Neural cell (in vitro differentiated cells): ENCODE data around the gene ETV7. TPM values are rescaled to one million over a fixed set of nuclear protein-coding genes. Genes with fewer than 3 reads are reported as not detected.

Experiments
- H2AFZ ChIP-seq: fragments of 200-600, 300-800 bp; sonication (generic), shearing (Covaris generic); 2 replicates; pipeline ENCODE4 v1.6.0; 2014; ENCODE audit warnings: low read depth, mild to moderate bottlenecking, antibody characterized with exemption, low read length, moderate library complexity
- H3F3A ChIP-seq: fragments of 200-600 bp; shearing (Covaris generic); 2 replicates; pipeline ENCODE4 v1.6.1; 2016; ENCODE audit warnings: mild to moderate bottlenecking, moderate library complexity, mixed read lengths, antibody characterized with exemption, low read length; ENCODE audit not compliant: insufficient read depth, poor library complexity, severe bottlenecking
- H3K27ac ChIP-seq: fragments of 200-600, 300-800 bp; sonication (generic), shearing (Covaris generic); 2 replicates; pipeline ENCODE4 v1.5.1; 2014; ENCODE audit warnings: mild to moderate bottlenecking, low read length, moderate library complexity
- H3K27me3 ChIP-seq: fragments of 300-800, 200-600 bp; sonication (generic), shearing (Covaris generic); 2 replicates; pipeline ENCODE4 v1.6.0; 2014; ENCODE audit warnings: mild to moderate bottlenecking, low read depth, low read length, moderate library complexity; ENCODE audit not compliant: insufficient read depth
- H3K36me3 ChIP-seq: fragments of 300-800, 200-600 bp; sonication (generic), shearing (Covaris generic); 2 replicates; pipeline ENCODE4 v1.5.1; 2014; ENCODE audit warnings: mild to moderate bottlenecking, antibody characterized with exemption, low read length, moderate library complexity; ENCODE audit not compliant: insufficient read depth
- H3K4me2 ChIP-seq: fragments of 300-800, 200-600 bp; sonication (generic), shearing (Covaris generic); 2 replicates; pipeline ENCODE4 v1.6.0; 2014; ENCODE audit warnings: mild to moderate bottlenecking, low read length
- H3K4me3 ChIP-seq: fragments of 300-800, 200-600 bp; sonication (generic), shearing (Covaris generic); 2 replicates; pipeline ENCODE4 v1.5.1; 2014; ENCODE audit warnings: mild to moderate bottlenecking, low read length, moderate library complexity
- H3K79me2 ChIP-seq: fragments of 200-600 bp; shearing (Covaris generic); replicated peaks from 2 replicates; pipeline ENCODE4 v1.6.0; 2014; ENCODE audit warnings: mild to moderate bottlenecking, low read length, moderate library complexity; ENCODE audit not compliant: insufficient read depth
- H3K9ac ChIP-seq: fragments of 300-800, 200-600 bp; sonication (generic), shearing (Covaris generic); 2 replicates; pipeline ENCODE4 v1.6.1; 2016; ENCODE audit warnings: mild to moderate bottlenecking, low read length, mixed read lengths
- H3K9me2 ChIP-seq: fragments of 200-600 bp; shearing (Covaris generic); 2 replicates; pipeline ENCODE4 v1.6.1; 2016; ENCODE audit warnings: mild to moderate bottlenecking, low read length, mixed read lengths; ENCODE audit not compliant: insufficient read depth
- H3K9me3 ChIP-seq: fragments of 200-600, 300-800 bp; sonication (generic), shearing (Covaris generic); 2 replicates; pipeline ENCODE4 v1.6.1; 2016; ENCODE audit warnings: mild to moderate bottlenecking, mixed run types, low read length, moderate library complexity, mixed read lengths
- H4K20me1 ChIP-seq: fragments of 200-600 bp; shearing (Covaris generic); 2 replicates; pipeline ENCODE4 v1.6.1; 2016; ENCODE audit warnings: mild to moderate bottlenecking, mixed run types; ENCODE audit not compliant: insufficient read depth
- CTCF ChIP-seq: fragments of 450-650 bp; IDR thresholded peaks from 2 replicates; pipeline ENCODE4 v1.5.1; 2014; ENCODE audit warnings: antibody characterized with exemption, mild to moderate bottlenecking, moderate library complexity; ENCODE audit not compliant: poor library complexity, severe bottlenecking
- EP300 ChIP-seq: fragments of 450-650 bp; conservative IDR thresholded peaks from 2 replicates; pipeline ENCODE4 v1.6.1; 2014; ENCODE audit warnings: antibody characterized with exemption, mild to moderate bottlenecking, moderate library complexity; ENCODE audit not compliant: poor library complexity, severe bottlenecking
- EZH2 ChIP-seq: fragments of 200-600, 300-800 bp; shearing (Covaris generic), sonication (generic); IDR thresholded peaks from 2 replicates; pipeline ENCODE4 v1.6.1; 2014; ENCODE audit warnings: antibody characterized with exemption, low read length, borderline replicate concordance, mild to moderate bottlenecking; ENCODE audit not compliant: insufficient read depth, poor library complexity, severe bottlenecking
- MXI1 ChIP-seq: fragments of 450-650 bp; conservative IDR thresholded peaks from 2 replicates; pipeline ENCODE4 v1.6.1; 2014; ENCODE audit warnings: antibody characterized with exemption, mild to moderate bottlenecking; ENCODE audit not compliant: poor library complexity, severe bottlenecking
- POLR2AphosphoS5 ChIP-seq: IDR thresholded peaks from 2 replicates; pipeline ENCODE4 v1.6.1; 2012
- RAD21 ChIP-seq: fragments of 450-650 bp; conservative IDR thresholded peaks from 2 replicates; pipeline ENCODE4 v1.6.1; 2014; ENCODE audit warnings: antibody characterized with exemption, mild to moderate bottlenecking, moderate library complexity
- REST ChIP-seq: IDR thresholded peaks from 2 replicates; pipeline ENCODE4 v1.6.1; 2012; ENCODE audit warnings: borderline replicate concordance
- SMC3 ChIP-seq: fragments of 450-650 bp; conservative IDR thresholded peaks from 2 replicates; pipeline ENCODE4 v1.6.1; 2014; ENCODE audit warnings: antibody characterized with exemption, mild to moderate bottlenecking, moderate library complexity; ENCODE audit not compliant: poor library complexity
- TAF1 ChIP-seq: IDR thresholded peaks from 2 replicates; pipeline ENCODE4 v1.6.1; 2012; ENCODE audit warnings: low read depth
- polyA plus RNA-seq: library from polyadenylated mRNA; depleted of rRNA; stranded (reverse); fragments of >200 nt; gene quantifications from 2 replicates; pipeline ENCODE4 v1.2.3, GENCODE V29; 2014

Gene ETV7
- polyA plus RNA-seq, 1 donor from 2014 or later = not detected

GRCh38 chr6:36382976-36383375 lies 4.5 kb downstream of the ETV7 start:
- no peak overlapping the region for H3K4me3 ChIP-seq
- no peaks in the 10 kb centered on the region for H3K9me3 ChIP-seq
- peaks cover 28% of the 10 kb centered on the region for H3K27me3 ChIP-seq
- no peaks in the 10 kb centered on the region for H3K9me2 ChIP-seq
- no peak overlapping the region for H3K4me2 ChIP-seq
- no peak overlapping the region for H3K9ac ChIP-seq
- no peaks in the 10 kb centered on the region for H3F3A ChIP-seq
- no peaks in the 10 kb centered on the region for H3K36me3 ChIP-seq
- H3K79me2 ChIP-seq = no peaks in the 10 kb centered on the region
- no peak for TF ChIP-seq POLR2AphosphoS5
- no peak for TF ChIP-seq EZH2
- TF ChIP-seq CTCF = no peak
- TF ChIP-seq SMC3 = no peak
- TF ChIP-seq RAD21 = no peak
- TF ChIP-seq EP300 = no peak
- no peak for TF ChIP-seq MXI1
- TF ChIP-seq TAF1 = no peak
- TF ChIP-seq REST = no peak
- no peak overlapping the region for H2AFZ ChIP-seq
- no peak overlapping the region for H3K27ac ChIP-seq
- H4K20me1 ChIP-seq = no peaks in the 10 kb centered on the region

- H3K4me3 ChIP-seq = no peak overlapping the region
These were observed 5.7 kb downstream of the ETV7 start for GRCh38 chr6:36381502-36382389.

More at GRCh38 chr6:36381502-36382389, 5.7 kb downstream of the ETV7 start:
- Histone ChIP-seq H3K4me2 (no peak overlapping the region), H3K27ac (no peak overlapping the region), H3K9me3 (no peaks in the 10 kb centered on the region), H4K20me1 (no peaks in the 10 kb centered on the region), H3K9me2 (no peaks in the 10 kb centered on the region), H2AFZ (no peak overlapping the region), H3K79me2 (no peaks in the 10 kb centered on the region), H3K36me3 (no peaks in the 10 kb centered on the region), H3K27me3 (peaks cover 15% of the 10 kb centered on the region), H3F3A (no peaks in the 10 kb centered on the region), H3K9ac (no peak overlapping the region)
- TF ChIP-seq TAF1 (no peak), EZH2 (no peak), POLR2AphosphoS5 (no peak), REST (no peak), CTCF (no peak), MXI1 (no peak), EP300 (no peak), RAD21 (no peak), SMC3 (no peak)
